Measurements from ENCODE around the gene APMAP. TPM values are rescaled to one million over a fixed set of nuclear protein-coding genes. Genes with fewer than 3 reads are reported as not detected.

APMAP gene
- total RNA-seq, 1 donor = 40.7 TPM

- H3K4me3 ChIP-seq (ENCODE audit: low read depth, low read length) = no peak overlapping the region
- no peak for DNase-seq (ENCODE audit: low read depth)
- no peak for TF ChIP-seq CTCF (IDR thresholded peaks at IDR 0.05; ENCODE audit: insufficient read depth, low read length)
Measured at GRCh38 chr20:24987873-24988835, 4.4 kb downstream of the APMAP start.

- H3K4me3 ChIP-seq (ENCODE audit: low read depth, low read length) = no peak overlapping the region
- no peak for TF ChIP-seq CTCF (IDR thresholded peaks at IDR 0.05; ENCODE audit: insufficient read depth, low read length)
- DNase-seq (ENCODE audit: low read depth) = no peak
Measured at GRCh38 chr20:24987244-24987643, 5.3 kb downstream of the APMAP start.

GRCh38 chr20:24986436-24987015 lies 6.0 kb downstream of the APMAP start:
- no peak for TF ChIP-seq CTCF (IDR thresholded peaks at IDR 0.05; ENCODE audit: insufficient read depth, low read length)
- DNase-seq (ENCODE audit: low read depth) = no peak
- H3K4me3 ChIP-seq (ENCODE audit: low read depth, low read length) = no peak overlapping the region

- no peak for DNase-seq (ENCODE audit: low read depth)
- no peak for TF ChIP-seq CTCF (IDR thresholded peaks at IDR 0.05; ENCODE audit: insufficient read depth, low read length)
- H3K4me3 ChIP-seq (ENCODE audit: low read depth, low read length) = no peak overlapping the region
Measured at GRCh38 chr20:24985802-24986201, 6.7 kb downstream of the APMAP start.

GRCh38 chr20:24984961-24985640 lies 7.5 kb downstream of the APMAP start:
- H3K4me3 ChIP-seq (ENCODE audit: low read depth, low read length) = no peak overlapping the region
- TF ChIP-seq CTCF (IDR thresholded peaks at IDR 0.05; ENCODE audit: insufficient read depth, low read length) = no peak
- no peak for DNase-seq (ENCODE audit: low read depth)

GRCh38 chr20:24983896-24984295 lies 8.7 kb downstream of the APMAP start:
- no peak for TF ChIP-seq CTCF (IDR thresholded peaks at IDR 0.05; ENCODE audit: insufficient read depth, low read length)
- DNase-seq (ENCODE audit: low read depth) = no peak
- H3K4me3 ChIP-seq (ENCODE audit: low read depth, low read length) = no peak overlapping the region

Data from fibroblast of the aortic adventitia (primary cell).